Transverse colon (tissue), 3 donors: ENCODE measurements around the gene NIF3L1.

Experiments
- CTCF ChIP-seq, 5 experiments: fragments of 200-600 bp in 3 of 5; fragments of 450-650 bp in 2 of 5; sonication (generic) in 3 of 5; IDR thresholded peaks; 1 replicate in 2 of 5; 2 replicates in 3 of 5; pipeline ENCODE4 v1.5.1; 2016 to 2017; ENCODE audit warnings: antibody characterized with exemption in 5 of 5, inconsistent platforms in 3 of 5, mild to moderate bottlenecking in 2 of 5, moderate library complexity in 1 of 5
- EP300 ChIP-seq: sonication (generic); formaldehyde crosslinking; IDR thresholded peaks from one replicate; pipeline ENCODE4 v1.6.1; 2017; ENCODE audit warnings: antibody characterized with exemption, low read depth
- POLR2A ChIP-seq: fragments of 450-650 bp; IDR thresholded peaks from one replicate; pipeline ENCODE4 v1.6.1; 2016; ENCODE audit warnings: antibody characterized with exemption, mild to moderate bottlenecking, moderate library complexity

GRCh38 chr2:200878289-200878880 is 10.8 kb upstream of the NIF3L1 start:
- TF ChIP-seq CTCF (IDR thresholded peaks at IDR 0.05) (no peak), POLR2A (no peak), EP300 (no peak)
